HG03175 (cell line): ENCODE measurements around the gene IFI16.
A peak's percentile ranks its signal among the peaks of the same experiment; 100 is the strongest.

Source experiments
- ATAC-seq: cut with Tn5 transposase; IDR thresholded peaks from one replicate; pipeline ENCODE4 v1.9.1; 2021; ENCODE audit warnings: mild to moderate bottlenecking, moderate library complexity; ENCODE audit not compliant: unreplicated experiment

The IFI16 gene

DNA sequence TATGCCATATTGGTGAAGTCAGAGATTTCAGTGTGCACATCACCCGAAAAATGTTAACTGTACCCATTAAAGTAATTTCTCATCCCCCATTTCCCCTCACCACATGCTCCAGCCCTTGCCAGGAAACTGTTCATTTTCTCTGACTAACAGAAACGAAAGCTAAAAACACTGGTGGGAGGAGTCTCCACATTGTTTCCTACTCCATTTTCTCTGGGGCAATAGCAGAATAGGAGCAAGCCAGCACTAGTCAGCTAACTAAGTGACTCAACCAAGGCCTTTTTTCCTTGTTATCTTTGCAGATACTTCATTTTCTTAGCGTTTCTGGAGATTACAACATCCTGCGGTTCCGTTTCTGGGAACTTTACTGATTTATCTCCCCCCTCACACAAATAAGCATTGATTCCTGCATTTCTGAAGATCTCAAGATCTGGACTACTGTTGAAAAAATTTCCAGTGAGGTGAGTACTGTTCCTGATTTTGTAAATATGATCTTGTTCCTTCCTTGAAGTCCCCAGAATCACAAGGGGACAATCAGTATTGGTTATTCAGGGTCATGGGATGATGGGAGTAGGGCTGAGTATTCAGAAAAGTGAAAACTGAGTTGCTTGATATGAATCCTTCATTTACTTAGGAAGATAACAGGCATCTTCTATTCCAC is at the start of gene IFI16:
IFI16 (plus strand) TSS at position 204 of the 658 bp plus-strand sequence. CDS start 4,774 bp downstream, outside the sequence.
- ATAC-seq, result peak; percentile 58

DNA sequence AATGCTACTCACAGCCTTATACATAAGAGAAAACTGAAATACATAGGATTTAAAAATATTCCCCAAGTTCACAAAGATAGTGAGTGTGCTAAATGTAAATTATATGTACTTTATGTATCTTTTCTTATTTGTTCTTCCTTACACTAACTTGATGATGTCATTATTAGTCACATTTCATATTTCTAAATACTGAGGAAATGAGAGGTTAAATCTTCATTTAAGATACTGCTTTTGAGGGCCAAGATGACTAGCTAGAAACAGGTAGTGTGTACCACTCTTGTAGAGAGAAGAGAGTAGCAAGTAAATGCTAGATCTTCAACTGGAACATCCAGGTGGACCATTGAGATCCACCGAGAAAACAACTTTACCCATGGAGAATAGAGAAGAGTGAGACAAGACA is 48.5 kb upstream of the IFI16 start:
- no peak for ATAC-seq

GRCh38 chr1:158962983-158963382 is 46.7 kb upstream of the IFI16 start:
- no peak for ATAC-seq

GRCh38 chr1:158969166-158969565 is 40.5 kb upstream of the IFI16 start:
- ATAC-seq, result no peak

DNA sequence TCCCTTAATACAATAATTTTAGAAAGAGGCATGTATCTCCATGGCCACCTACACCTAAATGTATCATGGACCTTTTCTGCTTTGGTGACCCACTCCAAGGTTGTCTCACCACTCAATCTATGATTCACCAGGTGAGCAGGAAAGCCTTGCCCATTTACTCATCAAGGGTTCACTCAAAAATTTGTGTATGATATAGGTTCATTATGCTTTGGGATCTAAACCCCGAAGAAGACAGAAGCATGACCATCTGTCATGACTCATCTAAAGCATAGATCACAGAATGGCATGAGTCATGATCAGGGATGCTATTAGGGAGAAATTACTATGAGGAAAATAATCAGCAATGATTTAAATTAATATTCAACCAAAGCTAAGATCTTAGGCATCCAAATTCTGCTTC is 39.9 kb upstream of the IFI16 start:
- no peak for ATAC-seq

DNA sequence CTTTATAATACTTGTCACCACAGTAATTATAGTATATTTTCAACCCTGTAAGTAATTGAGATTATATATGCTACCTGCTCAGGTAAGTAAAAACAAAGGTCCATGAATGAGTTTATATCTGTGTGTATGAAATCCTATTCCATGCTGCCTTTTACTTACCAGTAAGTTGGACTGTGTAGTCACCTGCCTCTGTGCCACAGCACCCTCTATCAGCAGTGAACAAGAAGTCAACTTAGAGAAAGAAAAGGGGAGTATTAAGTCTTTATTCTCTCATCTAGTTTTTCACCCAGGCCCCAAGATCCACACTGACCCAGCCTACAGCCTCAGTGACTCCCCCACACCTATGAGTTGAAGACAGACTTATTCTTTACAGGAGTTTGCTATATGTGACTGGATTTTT is 36.9 kb upstream of the IFI16 start:
- no peak for ATAC-seq

DNA sequence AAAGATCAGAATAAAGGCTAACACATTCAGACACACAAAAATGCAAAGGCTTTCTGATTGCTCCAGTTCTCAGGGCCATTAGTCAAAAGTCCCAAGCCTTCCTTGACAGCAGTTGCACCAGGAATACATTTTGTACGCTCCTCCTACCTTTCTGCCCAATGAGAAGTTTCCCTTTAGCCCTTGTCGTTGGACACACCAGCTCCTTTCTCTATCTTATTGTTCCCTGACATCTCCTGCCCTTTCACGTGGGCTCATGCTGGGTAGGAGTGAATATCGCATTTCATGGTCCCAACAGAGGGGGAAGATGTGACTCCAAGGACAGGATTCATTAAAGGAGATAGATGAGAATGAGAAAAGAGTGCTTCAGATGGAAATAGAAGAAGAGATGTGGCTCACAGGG is 33.5 kb upstream of the IFI16 start:
- no peak for ATAC-seq

GRCh38 chr1:158978730-158979129 is 31.0 kb upstream of the IFI16 start:
- no peak for ATAC-seq

DNA sequence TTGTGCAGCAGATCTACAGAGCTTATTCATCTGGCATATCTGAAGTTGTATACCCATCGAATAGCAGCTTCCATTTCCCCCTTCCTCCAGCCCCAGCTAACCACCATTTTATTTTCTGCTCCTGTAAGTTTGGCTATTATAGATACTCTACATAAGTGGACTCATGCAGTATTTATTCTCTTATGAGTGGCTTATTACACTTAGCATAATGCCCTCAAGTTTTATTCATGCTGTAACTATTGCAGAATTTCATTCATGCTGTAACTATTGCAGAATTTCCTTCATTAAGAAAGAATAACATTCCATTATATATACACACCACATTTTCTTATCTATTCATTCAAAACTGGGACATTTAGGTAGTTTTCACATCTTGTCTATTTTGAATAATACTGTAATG is 30.5 kb upstream of the IFI16 start:
- no peak for ATAC-seq

DNA sequence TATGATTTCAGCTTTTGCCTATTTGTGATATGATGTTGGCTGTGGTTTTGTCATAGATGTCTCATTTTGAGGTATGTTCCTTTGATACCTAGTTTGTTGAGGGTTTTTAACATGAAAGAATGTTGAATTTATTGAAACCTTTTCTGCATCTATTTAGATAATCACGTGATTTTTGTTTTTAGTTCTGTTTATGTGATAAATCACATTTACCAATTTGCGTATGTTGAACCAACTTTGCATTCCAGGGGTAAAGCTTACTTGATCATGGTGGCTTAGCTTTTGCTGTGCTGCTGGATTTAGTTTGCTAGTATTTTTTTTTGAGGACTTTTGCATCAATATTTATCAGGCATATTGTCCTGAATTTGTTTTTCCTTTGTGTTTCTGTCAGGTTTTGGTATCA is 26.5 kb upstream of the IFI16 start:
- ATAC-seq, result no peak

- ATAC-seq, result no peak
Measured at GRCh38 chr1:158984386-158984785, 25.3 kb upstream of the IFI16 start.

DNA sequence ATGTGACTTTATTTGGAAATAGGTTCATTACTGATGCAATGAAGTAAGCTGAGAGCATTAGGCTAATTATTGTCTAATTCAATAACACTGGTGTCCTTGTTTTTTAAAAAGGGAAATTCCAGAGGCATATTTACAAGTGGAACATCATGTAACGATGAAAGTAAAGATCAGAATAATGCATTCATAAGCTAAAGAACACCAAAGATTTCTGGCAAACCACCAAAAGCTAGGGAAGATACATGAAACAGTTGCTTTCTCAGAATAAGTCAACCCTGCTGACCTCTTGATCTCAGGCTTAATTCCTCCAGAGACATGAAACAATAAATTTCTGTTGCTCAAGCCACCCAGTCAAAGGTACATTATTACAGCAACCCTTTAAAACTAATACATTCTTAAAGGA is 20.3 kb upstream of the IFI16 start:
- ATAC-seq, result no peak

GRCh38 chr1:158992787-158993312 is 16.9 kb upstream of the IFI16 start:
- ATAC-seq, result no peak

GRCh38 chr1:158996998-158997397 is 12.7 kb upstream of the IFI16 start:
- ATAC-seq, result no peak

- ATAC-seq, result peak; percentile 24
Measured at GRCh38 chr1:158998037-158998780, 11.5 kb upstream of the IFI16 start.

DNA sequence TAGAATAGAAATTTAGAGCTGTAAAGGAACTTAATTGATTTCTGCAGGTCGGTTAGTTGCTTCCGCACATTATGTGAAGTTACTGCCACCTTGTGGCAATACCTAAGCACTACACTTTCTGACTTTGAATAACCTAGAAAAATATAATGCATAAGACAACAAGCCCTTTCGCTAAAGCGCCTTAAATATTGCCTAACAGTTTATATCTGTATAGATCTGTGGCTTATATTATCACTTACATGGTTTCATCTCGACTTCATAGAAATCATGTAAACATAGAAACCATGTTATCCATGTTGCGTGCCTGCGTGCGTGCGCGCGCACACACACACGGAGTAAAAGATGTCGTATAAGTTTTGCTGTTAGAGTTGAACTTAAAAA is 10.9 kb upstream of the IFI16 start:
- peak; percentile 44 for ATAC-seq

DNA sequence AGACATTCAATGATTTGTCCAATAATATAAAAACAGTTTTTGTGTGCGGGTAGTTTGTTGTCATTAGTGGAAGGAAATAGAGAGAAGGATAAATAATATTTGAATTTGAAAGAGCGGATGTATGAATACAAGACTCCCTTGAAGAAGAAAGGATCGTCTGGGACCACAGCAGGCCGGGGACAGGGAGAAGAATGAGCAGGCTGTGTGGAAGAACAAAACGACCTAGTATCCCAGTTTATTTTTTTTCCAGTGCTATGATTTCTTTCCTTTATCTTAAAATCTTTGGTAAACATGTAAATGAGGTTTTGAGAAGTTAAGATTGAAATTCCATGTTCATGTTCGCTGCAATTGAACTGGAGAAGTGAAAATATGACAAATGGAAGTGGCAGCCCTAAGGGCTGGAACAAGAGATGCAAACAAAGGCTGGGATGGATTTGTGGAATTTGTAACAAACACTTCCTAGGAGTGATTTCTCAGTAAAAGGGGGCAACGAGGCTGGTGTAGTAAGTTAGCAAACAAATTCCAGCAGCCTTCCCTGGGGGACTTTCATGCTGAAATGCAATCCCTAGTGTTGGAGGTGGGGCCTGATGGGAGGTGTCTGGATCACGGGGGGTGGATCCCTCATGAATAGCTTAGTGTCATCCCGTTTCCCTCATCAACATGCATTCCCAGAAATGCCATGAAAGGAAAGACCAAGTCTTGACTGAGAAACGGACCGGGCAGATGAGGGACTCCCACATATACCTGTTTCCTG is 10.2 kb upstream of the IFI16 start:
- no peak for ATAC-seq

DNA sequence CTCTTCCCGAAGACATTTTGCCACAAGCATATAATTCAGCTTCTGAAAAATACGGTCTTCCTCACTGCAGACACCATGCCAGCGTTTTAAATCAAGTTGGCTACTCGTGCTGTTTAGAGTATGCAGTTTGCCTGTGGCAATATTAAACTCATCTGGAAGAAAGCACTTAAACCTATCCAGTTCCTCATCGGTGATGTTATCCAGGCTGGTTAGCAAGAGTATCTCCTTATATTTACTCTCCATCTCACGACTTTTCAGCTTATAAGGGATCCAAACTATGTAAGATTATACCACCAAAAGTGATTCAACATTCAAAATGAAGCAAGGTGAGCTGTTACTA is 9.7 kb upstream of the IFI16 start:
- ATAC-seq, result no peak

DNA sequence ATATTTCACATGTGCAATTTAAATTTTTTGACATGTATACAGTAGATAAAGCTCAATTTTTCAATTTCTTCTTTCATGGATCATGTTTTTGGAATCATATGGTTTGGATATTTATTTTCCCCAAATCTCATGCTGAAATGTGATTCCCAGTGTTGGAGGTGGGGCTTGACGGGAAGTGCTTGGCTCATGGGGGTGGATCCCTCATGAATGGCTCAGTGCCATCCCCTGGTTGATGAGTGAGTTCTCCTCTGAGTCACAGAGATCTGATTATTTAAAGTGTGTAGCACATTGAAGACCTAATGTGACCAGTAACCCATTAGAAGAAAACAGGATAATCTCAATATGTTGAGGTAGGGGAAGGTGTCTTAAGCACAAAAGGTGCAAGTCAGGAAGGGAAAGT is 9.1 kb upstream of the IFI16 start:
- ATAC-seq, result no peak

DNA sequence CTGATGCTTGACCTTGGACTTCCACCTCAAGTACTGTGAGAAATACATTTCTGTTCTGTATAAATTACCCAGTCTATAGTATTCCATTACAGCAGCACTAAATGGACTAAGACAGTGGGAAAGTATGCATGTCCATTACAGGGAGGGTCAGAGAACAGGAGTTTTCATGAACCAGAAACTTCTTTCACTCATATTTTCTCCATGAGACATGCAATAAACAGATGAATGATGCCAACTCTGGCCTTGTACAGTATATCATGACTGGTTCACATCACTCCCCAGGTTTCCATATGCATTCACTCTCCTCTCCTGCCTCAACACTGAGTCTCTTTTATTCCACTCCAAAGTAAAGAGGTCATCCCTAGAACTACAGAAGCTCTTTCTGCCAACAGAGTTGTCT is 4.5 kb upstream of the IFI16 start:
- no peak for ATAC-seq

DNA sequence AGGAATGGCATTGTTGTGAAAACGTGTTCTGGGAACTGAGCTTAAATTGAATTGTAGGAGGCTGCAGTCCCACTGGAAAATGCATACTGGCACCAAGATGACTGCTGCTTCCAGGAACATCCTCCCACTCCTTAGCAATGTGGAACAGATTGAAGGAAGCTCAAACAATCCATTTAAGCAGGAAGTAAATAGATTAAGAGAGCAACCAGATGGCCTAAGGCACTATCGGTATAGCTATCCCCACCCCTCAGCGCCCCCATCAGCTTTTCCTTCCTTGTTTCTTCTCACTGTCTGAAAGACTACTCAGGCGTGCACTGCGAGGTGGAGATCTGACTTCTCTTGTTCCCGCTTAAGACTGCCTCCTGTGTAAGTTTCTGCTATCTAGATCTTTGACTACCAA is 4.0 kb upstream of the IFI16 start:
- ATAC-seq, result no peak
